Gastroesophageal sphincter (tissue), 4 donors: ENCODE measurements around the gene BASP1. TPM values are rescaled to one million over a fixed set of nuclear protein-coding genes. Genes with fewer than 3 reads are reported as not detected.

Source experiments
- ATAC-seq: fragments of 150-250 bp; one replicate; pipeline ENCODE4 v1.9.1; 2016; ENCODE audit warnings: mild to moderate bottlenecking, moderate library complexity
- H3K27ac ChIP-seq, 4 donors: fragments of 200-600 bp; sonication (generic) in 3 of 4; 1 replicate in 3 of 4; 2 replicates in 1 of 4; pipeline ENCODE4 v1.5.1; 2016 to 2019
- H3K27me3 ChIP-seq: fragments of 200-600 bp; sonication (generic); one replicate; pipeline ENCODE4 v1.5.1; 2019
- H3K36me3 ChIP-seq, 2 donors: fragments of 200-600 bp; sonication (generic); one replicate each; pipeline ENCODE4 v1.5.1; 2019; ENCODE audit warnings: control low read depth in 1 of 2
- H3K4me1 ChIP-seq, 3 donors: fragments of 200-600 bp; sonication (generic); 1 replicate in 2 of 3; 2 replicates in 1 of 3; pipeline ENCODE4 v1.5.1; 2016 to 2019; ENCODE audit warnings: control low read depth in 2 of 3
- H3K4me3 ChIP-seq, 2 donors: fragments of 200-600 bp; sonication (generic); one replicate each; pipeline ENCODE4 v1.5.1; 2019; ENCODE audit warnings: mild to moderate bottlenecking in 1 of 2, moderate library complexity in 1 of 2
- H3K9me3 ChIP-seq, 3 donors: fragments of 200-600 bp; sonication (generic); one replicate each; pipeline ENCODE4 v1.5.1; 2017 to 2019; ENCODE audit warnings: control low read depth in 2 of 3
- EP300 ChIP-seq: sonication (generic); formaldehyde crosslinking; IDR thresholded peaks from one replicate; pipeline ENCODE4 v1.6.1; 2017; ENCODE audit warnings: antibody characterized with exemption, mild to moderate bottlenecking
- POLR2A ChIP-seq, 2 donors: fragments of 450-650 bp; IDR thresholded peaks; one replicate each; pipeline ENCODE4 v1.6.1; 2017; ENCODE audit warnings: antibody characterized with exemption in 2 of 2, mild to moderate bottlenecking in 2 of 2, moderate library complexity in 1 of 2
- POLR2AphosphoS5 ChIP-seq: sonication (generic); formaldehyde crosslinking; IDR thresholded peaks from one replicate; pipeline ENCODE4 v1.6.1; 2017; ENCODE audit warnings: antibody characterized with exemption
- WGBS, 2 donors: methylation state at CpG; one replicate each; pipeline ENCODE4 v1.1.5; 2018; ENCODE audit warnings: low coverage in 1 of 2; 5-methylcytosine and 5-hydroxymethylcytosine counted together
- total RNA-seq, 4 donors: library from RNA; depleted of rRNA; stranded (reverse); fragments of >200 nt; gene quantifications; one replicate each; pipeline ENCODE4 v1.1.0, GENCODE V29; 2016
- TF ChIP-seq, protein P1 (sequence below), 4 experiments: fragments of 200-600 bp in 2 of 4; fragments of 450-650 bp in 2 of 4; sonication (generic) in 1 of 4; IDR thresholded peaks; one replicate each; pipeline ENCODE4 v1.5.1; 2017 to 2019; ENCODE audit warnings: antibody characterized with exemption in 4 of 4, mild to moderate bottlenecking in 2 of 4, moderate library complexity in 2 of 4

The BASP1 gene
- total RNA-seq, 4 donors from 2014 or later, result 0.31 to 12.9 (median 5.5) TPM

DNA sequence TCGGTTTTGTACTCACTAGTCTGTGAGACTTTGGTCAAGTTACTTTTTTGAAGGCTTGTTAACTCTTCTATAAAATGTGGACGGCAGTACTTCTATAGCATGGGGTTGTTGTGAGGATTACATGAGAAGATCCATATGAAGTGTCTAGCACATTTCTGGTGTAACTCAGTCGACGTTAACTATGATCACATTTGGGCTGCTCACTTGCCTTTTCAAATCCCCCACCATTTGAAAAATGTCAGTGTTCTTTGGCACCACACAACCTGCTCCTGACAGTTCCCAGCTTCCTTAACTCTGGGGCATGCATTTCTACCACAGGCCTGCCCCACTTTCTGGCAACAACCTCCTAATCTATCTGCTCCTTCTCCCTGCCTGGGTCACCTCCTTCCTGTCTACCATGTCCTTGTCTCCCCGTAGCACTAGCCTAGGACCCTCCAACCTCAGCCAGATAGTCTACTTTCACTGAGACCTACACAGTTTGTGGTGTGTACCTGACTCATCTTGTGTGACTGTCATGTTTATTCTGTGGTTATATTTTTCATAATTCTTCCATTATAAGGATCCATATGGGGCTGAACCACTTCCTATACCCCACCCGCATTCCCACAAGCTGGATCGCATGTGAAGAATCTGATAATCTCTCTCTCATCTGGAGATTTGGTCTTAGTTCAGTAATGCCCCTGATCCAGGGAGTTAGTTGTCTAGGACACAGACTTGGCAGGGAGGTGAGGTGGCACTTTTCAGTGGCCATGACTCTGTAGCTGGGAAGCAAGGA is 30.2 kb upstream of the BASP1 start:
- Histone ChIP-seq H3K9me3 (no peaks in the 10 kb centered on the region), H3K27me3 (peaks cover 8% of the 10 kb centered on the region), H3K36me3 (no peaks in the 10 kb centered on the region), H3K4me3 (no peak overlapping the region), H3K27ac (no peak overlapping the region), H3K4me1 (peaks cover 0 to 36% (median 0%) of the 10 kb centered on the region in 3 donors)
- no peak for TF ChIP-seq POLR2A (IDR thresholded peaks at IDR 0.05)
- TF ChIP-seq, protein P1, sequence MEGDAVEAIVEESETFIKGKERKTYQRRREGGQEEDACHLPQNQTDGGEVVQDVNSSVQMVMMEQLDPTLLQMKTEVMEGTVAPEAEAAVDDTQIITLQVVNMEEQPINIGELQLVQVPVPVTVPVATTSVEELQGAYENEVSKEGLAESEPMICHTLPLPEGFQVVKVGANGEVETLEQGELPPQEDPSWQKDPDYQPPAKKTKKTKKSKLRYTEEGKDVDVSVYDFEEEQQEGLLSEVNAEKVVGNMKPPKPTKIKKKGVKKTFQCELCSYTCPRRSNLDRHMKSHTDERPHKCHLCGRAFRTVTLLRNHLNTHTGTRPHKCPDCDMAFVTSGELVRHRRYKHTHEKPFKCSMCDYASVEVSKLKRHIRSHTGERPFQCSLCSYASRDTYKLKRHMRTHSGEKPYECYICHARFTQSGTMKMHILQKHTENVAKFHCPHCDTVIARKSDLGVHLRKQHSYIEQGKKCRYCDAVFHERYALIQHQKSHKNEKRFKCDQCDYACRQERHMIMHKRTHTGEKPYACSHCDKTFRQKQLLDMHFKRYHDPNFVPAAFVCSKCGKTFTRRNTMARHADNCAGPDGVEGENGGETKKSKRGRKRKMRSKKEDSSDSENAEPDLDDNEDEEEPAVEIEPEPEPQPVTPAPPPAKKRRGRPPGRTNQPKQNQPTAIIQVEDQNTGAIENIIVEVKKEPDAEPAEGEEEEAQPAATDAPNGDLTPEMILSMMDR (IDR thresholded peaks at IDR 0.05), result no peak
- no peak for TF ChIP-seq POLR2AphosphoS5
- ATAC-seq, result no peak
- 85 to 87% methylated on average over 5 to 7 of the region's 7 CpGs for whole genome bisulfite sequencing, 2 donors

DNA sequence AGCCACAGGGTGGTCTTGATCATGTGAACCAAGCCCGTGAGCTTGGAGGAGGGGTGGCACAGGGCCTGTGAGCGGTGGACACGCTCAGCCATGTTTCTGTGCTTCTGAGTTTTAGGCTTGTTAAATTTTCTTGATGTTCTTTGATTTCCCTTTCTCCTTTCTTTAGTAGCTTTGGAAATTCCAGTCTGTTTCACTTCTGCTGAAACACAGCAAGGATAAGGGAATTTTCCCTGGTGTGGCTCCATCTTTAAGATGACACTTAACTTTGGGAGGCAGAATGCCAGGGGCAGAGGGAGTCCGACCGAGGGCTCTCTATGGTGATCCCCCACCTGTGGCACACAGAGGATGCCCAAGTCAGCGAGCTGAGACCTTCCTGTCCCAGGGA is 29.7 kb upstream of the BASP1 start:
- no peak for ATAC-seq
- WGBS, 2 donors, result 89 to 90% methylated on average over 3 to 4 of the region's 6 CpGs

DNA sequence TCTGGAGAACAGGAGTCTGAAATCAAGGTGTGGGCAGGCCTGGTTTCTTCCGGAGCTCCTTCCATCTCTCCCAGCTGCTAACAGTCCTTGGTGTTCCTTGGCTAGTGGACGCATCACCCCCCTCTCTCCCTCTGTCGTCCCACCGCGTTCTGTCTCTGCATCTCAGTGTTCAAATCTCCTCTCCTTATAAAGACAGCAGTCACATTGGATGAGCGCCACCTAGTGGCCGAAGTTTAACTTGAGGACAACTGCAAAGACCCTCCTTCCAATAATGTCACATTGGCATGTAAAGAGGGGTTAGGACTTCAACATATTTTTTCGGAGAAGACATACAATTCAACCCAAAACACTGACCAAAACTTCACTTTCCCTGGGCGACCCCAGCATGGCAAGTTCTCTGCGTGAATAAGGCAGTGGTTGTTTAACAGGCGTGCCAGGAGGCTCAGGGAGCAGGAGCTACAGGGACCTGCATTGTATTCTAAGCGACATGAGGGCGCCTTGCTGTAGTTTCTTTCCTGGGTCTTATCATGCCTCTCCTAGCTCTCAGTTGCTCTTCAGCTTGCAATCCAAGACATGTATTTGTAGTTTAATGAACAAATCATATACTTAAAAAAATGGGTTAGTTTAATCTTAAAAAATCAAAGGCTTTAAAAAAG is 27.9 kb upstream of the BASP1 start:
- no peak overlapping the region for H3K27ac ChIP-seq
- whole genome bisulfite sequencing, 2 donors, result 11 to 42% methylated on average over 9 to 13 of the region's 13 CpGs
- peak; percentile 11 for ATAC-seq

More for the DNA sequence above, 29.7 kb upstream of the BASP1 start:
- Histone ChIP-seq H3K9me3 (no peaks in the 10 kb centered on the region), H3K27me3 (peaks cover 8% of the 10 kb centered on the region), H3K4me1 (peaks cover 0 to 36% (median 0%) of the 10 kb centered on the region in 3 donors), H3K27ac (no peak overlapping the region), H3K36me3 (no peaks in the 10 kb centered on the region), H3K4me3 (no peak overlapping the region)
- TF ChIP-seq POLR2A (IDR thresholded peaks at IDR 0.05), result no peak
- TF ChIP-seq, protein P1 (IDR thresholded peaks at IDR 0.05), result no peak
- no peak for TF ChIP-seq EP300
- TF ChIP-seq POLR2AphosphoS5, result no peak

DNA sequence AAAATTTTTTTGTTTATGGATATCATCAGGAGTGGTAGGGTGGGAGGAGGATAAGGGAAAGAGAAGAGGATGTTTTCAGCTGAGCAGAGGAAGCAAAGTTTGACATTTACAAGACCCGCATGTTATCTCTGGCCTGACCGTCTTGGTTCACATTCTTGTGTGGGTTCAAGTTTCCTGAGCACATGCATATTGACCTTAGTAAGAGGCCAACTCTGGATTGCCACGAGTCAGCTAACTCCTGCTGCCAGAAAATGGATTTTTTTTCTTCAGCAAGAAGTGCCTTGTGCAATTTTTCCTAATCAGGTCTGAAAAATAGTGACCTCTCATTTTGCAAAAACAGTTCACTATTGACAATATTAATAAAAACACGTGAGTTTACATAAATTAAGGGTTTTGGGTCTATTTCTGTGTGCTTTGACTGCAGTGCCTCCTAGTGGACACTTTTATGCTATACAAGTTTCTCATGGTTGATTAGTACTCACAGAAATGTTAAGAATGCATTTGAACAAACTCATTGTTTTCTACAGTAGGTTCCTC is 27.1 kb upstream of the BASP1 start:
- Histone ChIP-seq H3K4me1 (peaks cover 0 to 34% (median 0%) of the 10 kb centered on the region in 3 donors), H3K27ac (no peak overlapping the region), H3K27me3 (peaks cover 8% of the 10 kb centered on the region), H3K9me3 (no peaks in the 10 kb centered on the region), H3K4me3 (no peak overlapping the region), H3K36me3 (no peaks in the 10 kb centered on the region)
- WGBS, 2 donors, result 3 to 7% methylated on average over 3 to 4 of the region's 4 CpGs
- peak; percentile 83 for ATAC-seq
- TF ChIP-seq POLR2A (IDR thresholded peaks at IDR 0.05) (no peak), EP300 (no peak), POLR2AphosphoS5 (peak; percentile 58)
- TF ChIP-seq, protein P1 (IDR thresholded peaks at IDR 0.05), result peak; percentile 53 to 79 (median 75)

More for the DNA sequence above, 27.9 kb upstream of the BASP1 start:
- Histone ChIP-seq H3K4me3 (no peak overlapping the region), H3K4me1 (peaks cover 0 to 36% (median 0%) of the 10 kb centered on the region in 3 donors), H3K9me3 (no peaks in the 10 kb centered on the region), H3K27me3 (peaks cover 8% of the 10 kb centered on the region), H3K36me3 (no peaks in the 10 kb centered on the region)
- TF ChIP-seq POLR2AphosphoS5, result no peak
- TF ChIP-seq, protein P1 (IDR thresholded peaks at IDR 0.05), result peak; percentile 55 to 73 (median 59)
